ENCODE results near the gene FNDC3A. TPM values are rescaled to one million over a fixed set of nuclear protein-coding genes. Genes with fewer than 3 reads are reported as not detected.

FNDC3A gene
- total RNA-seq, 4 donors from 2014 or later = 31.3 to 129 (median 69.9) TPM

GRCh38 chr13:49220036-49220855, 244.5 kb downstream of the FNDC3A start, which contains the start of gene MLNR:
Gene MLNR (plus strand): TSS chr13:49220338. CDS start chr13:49220338, 0 bp downstream.
- intact Hi-C loops (cut with DNase I; ENCODE audit: low total_unique reads) = no loop called here
- Histone ChIP-seq H3K27ac (no peak within 1 kb of the TSS), H3K36me3 (no peaks in the 10 kb centered on the region), H3K4me3 (peak within 1 kb of the TSS in 1 of 2 donors; percentile 32), H3K9me3 (no peaks in the 10 kb centered on the region), H3K27me3 (peaks cover 16 to 18% of the 10 kb centered on the region in 2 donors), H3K4me1 (peaks cover 0 to 14% of the 10 kb centered on the region in 2 donors)
- DNase-seq = no peak
- TF ChIP-seq POLR2A (IDR thresholded peaks at IDR 0.05) (no peak), CTCF (IDR thresholded peaks at IDR 0.05) (peak in 1 of 4 experiments; percentile 6)

GRCh38 chr13:49220856-49221589, 245.3 kb downstream of the FNDC3A start:
- Histone ChIP-seq H3K4me3 (peak overlapping the region in 1 of 2 donors; percentile 32), H3K4me1 (peaks cover 0 to 14% of the 10 kb centered on the region in 2 donors), H3K27ac (no peak overlapping the region), H3K9me3 (no peaks in the 10 kb centered on the region), H3K36me3 (no peaks in the 10 kb centered on the region), H3K27me3 (peaks cover 16 to 18% of the 10 kb centered on the region in 2 donors)
- no peak for DNase-seq
- intact Hi-C loops (cut with DNase I; ENCODE audit: low total_unique reads) = no loop called here
- TF ChIP-seq POLR2A (IDR thresholded peaks at IDR 0.05) = no peak
- no peak for TF ChIP-seq CTCF (IDR thresholded peaks at IDR 0.05)

- peaks cover 16 to 18% of the 10 kb centered on the region in 2 donors for H3K27me3 ChIP-seq
- intact Hi-C loops (cut with DNase I; ENCODE audit: low total_unique reads) = no loop called here
These were observed 245.9 kb downstream of the FNDC3A start for GRCh38 chr13:49221590-49221965.

GRCh38 chr13:49225223-49226042, 249.7 kb downstream of the FNDC3A start:
- TF ChIP-seq POLR2A (IDR thresholded peaks at IDR 0.05) (no peak), CTCF (IDR thresholded peaks at IDR 0.05) (no peak)
- Histone ChIP-seq H3K9me3 (no peaks in the 10 kb centered on the region), H3K27me3 (peaks cover 13 to 14% of the 10 kb centered on the region in 2 donors), H3K4me3 (no peak overlapping the region), H3K36me3 (no peaks in the 10 kb centered on the region), H3K4me1 (peaks cover 0 to 9% of the 10 kb centered on the region in 2 donors), H3K27ac (no peak overlapping the region)
- DNase-seq = no peak
- intact Hi-C loops (cut with DNase I; ENCODE audit: low total_unique reads) = no loop called here

More at GRCh38 chr13:49221590-49221965, 245.9 kb downstream of the FNDC3A start:
- no peak overlapping the region for H3K27ac ChIP-seq
- no peak overlapping the region for H3K4me3 ChIP-seq
- H3K4me1 ChIP-seq = peaks cover 0 to 14% of the 10 kb centered on the region in 2 donors
- TF ChIP-seq POLR2A (IDR thresholded peaks at IDR 0.05) (no peak), CTCF (IDR thresholded peaks at IDR 0.05) (no peak)
- H3K9me3 ChIP-seq = no peaks in the 10 kb centered on the region
- DNase-seq = no peak
- H3K36me3 ChIP-seq = no peaks in the 10 kb centered on the region
